Measurements from ENCODE around the gene ANKRD33.

GRCh38 chr12:51913071-51914033 lies 25.4 kb downstream of the ANKRD33 start:
- TF ChIP-seq EZH2 (optimal IDR thresholded peaks at IDR 0.05; ENCODE audit: low read depth, low read length) (no peak), CTCF (IDR thresholded peaks at IDR 0.05; ENCODE audit: low read length) (no peak), EZH2phosphoT487 (IDR thresholded peaks at IDR 0.05; ENCODE audit: low read length) (no peak)
